Parathyroid adenoma (tissue), 2 donors: ENCODE results near the gene SORD.

ENCODE experiments used
- H2AFZ ChIP-seq: fragments of 300-600 bp; sonication (generic); one replicate; pipeline ENCODE4 v1.7.0; 2017; ENCODE audit warnings: antibody characterized with exemption, mild to moderate bottlenecking
- H3K27ac ChIP-seq: fragments of 300-600 bp; sonication (generic); one replicate; pipeline ENCODE4 v1.7.0; 2017
- H3K27me3 ChIP-seq: fragments of 300-600 bp; sonication (generic); one replicate; pipeline ENCODE4 v1.7.0; 2017; ENCODE audit warnings: low read length; ENCODE audit not compliant: control insufficient read depth, insufficient read depth
- H3K36me3 ChIP-seq: fragments of 300-600 bp; sonication (generic); one replicate; pipeline ENCODE4 v1.7.0; 2017; ENCODE audit warnings: low read length; ENCODE audit not compliant: control insufficient read depth, insufficient read depth
- H3K4me1 ChIP-seq: fragments of 300-600 bp; sonication (generic); one replicate; pipeline ENCODE4 v1.7.0; 2017; ENCODE audit warnings: control low read depth
- H3K4me2 ChIP-seq: fragments of 300-600 bp; sonication (generic); one replicate; pipeline ENCODE4 v1.7.0; 2017; ENCODE audit warnings: low read length
- H3K4me3 ChIP-seq: fragments of 300-600 bp; sonication (generic); one replicate; pipeline ENCODE4 v1.7.0; 2017; ENCODE audit warnings: low read depth, low read length
- H3K79me2 ChIP-seq: fragments of 300-600 bp; sonication (generic); one replicate; pipeline ENCODE4 v1.7.0; 2017; ENCODE audit warnings: control low read depth
- H3K9ac ChIP-seq: fragments of 300-600 bp; sonication (generic); one replicate; pipeline ENCODE4 v1.7.0; 2017; ENCODE audit warnings: mild to moderate bottlenecking
- H3K9me3 ChIP-seq: fragments of 300-600 bp; sonication (generic); one replicate; pipeline ENCODE4 v1.7.0; 2017; ENCODE audit warnings: low read length; ENCODE audit not compliant: control insufficient read depth
- TF ChIP-seq, protein P1 (sequence below): fragments of 300-600 bp; sonication (generic); IDR thresholded peaks from one replicate; pipeline ENCODE4 v1.7.0; 2017; ENCODE audit warnings: antibody characterized with exemption, mild to moderate bottlenecking
- donor health status: primary hyperparathyroidism.

SORD gene

DNA sequence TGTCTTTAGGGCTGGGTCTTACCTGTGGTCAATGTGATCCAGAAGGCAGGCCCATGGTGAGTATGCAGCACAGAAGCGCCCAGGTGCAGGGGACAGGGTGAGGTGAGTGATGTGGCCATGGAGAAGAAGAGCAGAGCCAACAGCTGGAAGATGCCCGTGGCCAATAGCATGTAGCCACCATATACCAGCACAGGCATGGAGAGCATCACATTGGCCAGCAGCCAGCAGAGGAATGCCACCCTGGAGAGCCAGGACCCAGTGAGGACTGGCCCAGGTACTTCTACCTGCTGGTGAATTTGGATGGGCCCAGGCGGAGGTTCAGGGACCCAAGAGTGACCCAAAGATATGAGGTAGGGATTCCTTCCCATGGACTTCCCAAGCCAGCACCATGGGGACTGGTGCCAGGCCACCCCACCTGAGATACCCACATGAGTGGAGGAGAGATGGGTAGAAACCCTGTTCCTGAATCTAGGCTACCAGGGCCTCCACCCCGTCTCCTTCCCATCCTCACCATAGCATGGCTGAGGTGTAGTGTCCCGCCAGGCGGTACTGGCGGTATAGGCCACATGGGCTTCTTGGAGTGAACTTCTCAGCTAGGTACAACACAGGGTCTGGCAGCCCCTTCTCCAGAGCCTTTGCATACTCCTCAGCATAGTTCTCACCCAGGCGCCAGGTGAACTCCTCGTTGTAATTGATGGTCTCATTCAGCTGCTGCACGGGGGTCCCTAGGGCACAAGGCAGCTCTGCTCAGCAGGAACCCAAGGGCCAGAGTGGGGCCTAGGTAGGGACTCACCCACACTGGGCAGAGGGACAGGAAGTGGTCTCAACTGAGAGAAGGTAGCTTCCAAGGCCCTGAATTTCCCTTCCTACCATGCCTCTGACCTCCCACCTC lies 97.3 kb downstream of the SORD start:
- Histone ChIP-seq H3K27ac (no peak overlapping the region), H3K4me2 (no peak overlapping the region), H3K79me2 (no peaks in the 10 kb centered on the region), H3K4me3 (no peak overlapping the region), H3K27me3 (no peaks in the 10 kb centered on the region), H2AFZ (no peak overlapping the region), H3K9me3 (no peaks in the 10 kb centered on the region), H3K9ac (no peak overlapping the region), H3K4me1 (no peaks in the 10 kb centered on the region), H3K36me3 (no peaks in the 10 kb centered on the region)
- TF ChIP-seq, protein P1, sequence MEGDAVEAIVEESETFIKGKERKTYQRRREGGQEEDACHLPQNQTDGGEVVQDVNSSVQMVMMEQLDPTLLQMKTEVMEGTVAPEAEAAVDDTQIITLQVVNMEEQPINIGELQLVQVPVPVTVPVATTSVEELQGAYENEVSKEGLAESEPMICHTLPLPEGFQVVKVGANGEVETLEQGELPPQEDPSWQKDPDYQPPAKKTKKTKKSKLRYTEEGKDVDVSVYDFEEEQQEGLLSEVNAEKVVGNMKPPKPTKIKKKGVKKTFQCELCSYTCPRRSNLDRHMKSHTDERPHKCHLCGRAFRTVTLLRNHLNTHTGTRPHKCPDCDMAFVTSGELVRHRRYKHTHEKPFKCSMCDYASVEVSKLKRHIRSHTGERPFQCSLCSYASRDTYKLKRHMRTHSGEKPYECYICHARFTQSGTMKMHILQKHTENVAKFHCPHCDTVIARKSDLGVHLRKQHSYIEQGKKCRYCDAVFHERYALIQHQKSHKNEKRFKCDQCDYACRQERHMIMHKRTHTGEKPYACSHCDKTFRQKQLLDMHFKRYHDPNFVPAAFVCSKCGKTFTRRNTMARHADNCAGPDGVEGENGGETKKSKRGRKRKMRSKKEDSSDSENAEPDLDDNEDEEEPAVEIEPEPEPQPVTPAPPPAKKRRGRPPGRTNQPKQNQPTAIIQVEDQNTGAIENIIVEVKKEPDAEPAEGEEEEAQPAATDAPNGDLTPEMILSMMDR: no peak

DNA sequence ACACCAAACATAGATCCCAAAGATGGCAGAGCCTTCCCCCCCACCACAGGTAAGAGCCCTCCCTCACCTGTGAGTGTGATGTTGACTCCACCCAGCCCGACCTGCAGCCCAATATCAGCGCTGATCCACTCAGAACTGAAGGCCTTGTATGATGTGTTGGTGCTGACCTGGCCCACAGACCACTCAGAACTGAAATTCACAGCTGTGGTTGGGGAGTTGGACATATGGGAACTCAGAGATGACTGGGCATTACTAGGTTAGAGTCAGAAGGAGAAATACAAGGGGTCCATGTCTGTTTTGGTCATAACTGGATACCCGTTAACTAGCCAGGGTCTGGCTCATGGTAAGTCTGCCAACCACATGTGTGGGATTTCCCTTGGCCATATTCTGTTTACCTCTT lies 98.0 kb downstream of the SORD start:
- H3K79me2 ChIP-seq: no peaks in the 10 kb centered on the region
- H2AFZ ChIP-seq: no peak overlapping the region
- H3K4me2 ChIP-seq: no peak overlapping the region
- TF ChIP-seq, protein P1: no peak
- H3K36me3 ChIP-seq: no peaks in the 10 kb centered on the region
- H3K9ac ChIP-seq: no peak overlapping the region
- no peak overlapping the region for H3K27ac ChIP-seq
- H3K4me1 ChIP-seq: no peaks in the 10 kb centered on the region
- no peaks in the 10 kb centered on the region for H3K27me3 ChIP-seq
- no peak overlapping the region for H3K4me3 ChIP-seq
- H3K9me3 ChIP-seq: no peaks in the 10 kb centered on the region

DNA sequence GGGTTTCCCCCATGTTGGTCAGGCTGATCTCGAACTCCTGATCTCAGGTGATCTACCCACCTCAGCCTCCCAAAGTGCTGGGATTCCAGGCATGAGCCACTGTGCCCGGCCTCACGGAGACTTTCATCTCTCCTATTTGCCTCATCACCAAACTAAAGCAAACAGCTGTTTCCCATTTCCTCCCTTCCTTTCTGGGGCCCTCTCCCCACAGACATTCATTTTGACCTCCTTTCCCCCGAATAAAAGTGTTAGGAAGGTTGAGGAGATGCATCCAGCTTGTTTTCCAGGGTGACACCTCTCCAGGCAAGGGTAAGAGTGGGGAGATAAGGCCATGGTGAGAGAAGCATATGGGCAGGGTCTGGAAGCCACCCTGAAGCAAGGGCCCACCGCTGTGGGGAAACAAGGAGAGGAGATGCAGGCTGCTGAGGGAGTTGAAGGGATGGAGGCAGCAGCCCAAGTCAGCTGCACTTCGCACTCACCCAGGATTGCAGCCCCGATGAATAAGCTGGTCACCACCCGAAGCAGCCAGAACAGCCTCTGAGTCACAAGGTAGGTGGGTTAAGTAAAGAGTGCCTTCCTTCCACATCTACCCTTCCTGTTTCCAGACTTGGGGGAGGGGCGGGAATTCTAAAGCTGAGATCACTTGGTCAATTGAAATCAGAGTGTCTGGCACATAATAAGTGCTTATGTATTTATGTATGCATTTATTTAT lies 98.9 kb downstream of the SORD start:
- H3K79me2 ChIP-seq: no peaks in the 10 kb centered on the region
- TF ChIP-seq, protein P1: no peak
- no peak overlapping the region for H3K4me3 ChIP-seq
- no peaks in the 10 kb centered on the region for H3K36me3 ChIP-seq
- H3K9ac ChIP-seq: no peak overlapping the region
- H3K4me2 ChIP-seq: no peak overlapping the region
- H3K4me1 ChIP-seq: no peaks in the 10 kb centered on the region
- no peaks in the 10 kb centered on the region for H3K9me3 ChIP-seq
- H3K27ac ChIP-seq: no peak overlapping the region
- H3K27me3 ChIP-seq: no peaks in the 10 kb centered on the region
- H2AFZ ChIP-seq: no peak overlapping the region

DNA sequence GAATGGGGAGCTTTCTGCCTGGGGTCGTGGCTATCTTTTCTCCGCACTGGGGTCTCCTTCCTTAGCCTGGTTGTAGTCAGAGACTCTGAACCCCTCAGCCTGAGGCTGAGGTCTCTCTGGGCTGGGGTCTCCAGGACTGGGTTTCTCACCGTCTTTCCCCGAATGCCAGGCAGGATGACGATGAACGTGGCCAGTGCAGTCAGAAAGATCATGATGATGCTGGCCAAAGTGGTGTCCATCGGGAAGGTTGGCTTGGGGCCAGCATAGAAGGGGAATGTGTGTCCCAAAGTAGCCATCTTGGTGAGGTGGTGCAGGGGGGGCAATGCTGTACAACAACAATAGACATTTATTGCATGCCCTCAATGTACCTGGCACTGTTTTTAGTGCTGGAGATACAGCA lies 99.7 kb downstream of the SORD start:
- no peaks in the 10 kb centered on the region for H3K27me3 ChIP-seq
- no peaks in the 10 kb centered on the region for H3K4me1 ChIP-seq
- H3K4me2 ChIP-seq: no peak overlapping the region
- H3K9ac ChIP-seq: no peak overlapping the region
- H3K79me2 ChIP-seq: no peaks in the 10 kb centered on the region
- H2AFZ ChIP-seq: no peak overlapping the region
- no peak overlapping the region for H3K27ac ChIP-seq
- TF ChIP-seq, protein P1: no peak
- H3K9me3 ChIP-seq: no peaks in the 10 kb centered on the region
- no peaks in the 10 kb centered on the region for H3K36me3 ChIP-seq
- H3K4me3 ChIP-seq: no peak overlapping the region
